Superior temporal gyrus (tissue), 1 donor: ENCODE measurements around the gene C6orf89.
A peak's percentile ranks its signal among the peaks of the same experiment; 100 is the strongest.
"Not testable (repeated sequence)": the region's sequence is repeated elsewhere in the genome, so short reads cannot be mapped to it uniquely, and the experiment has no call there.

Experiments used
- DNase-seq: peaks from one replicate; pipeline ENCODE4 v3.0.0-alpha.2; 2016; ENCODE audit errors: extremely low spot score

C6orf89 gene

DNA sequence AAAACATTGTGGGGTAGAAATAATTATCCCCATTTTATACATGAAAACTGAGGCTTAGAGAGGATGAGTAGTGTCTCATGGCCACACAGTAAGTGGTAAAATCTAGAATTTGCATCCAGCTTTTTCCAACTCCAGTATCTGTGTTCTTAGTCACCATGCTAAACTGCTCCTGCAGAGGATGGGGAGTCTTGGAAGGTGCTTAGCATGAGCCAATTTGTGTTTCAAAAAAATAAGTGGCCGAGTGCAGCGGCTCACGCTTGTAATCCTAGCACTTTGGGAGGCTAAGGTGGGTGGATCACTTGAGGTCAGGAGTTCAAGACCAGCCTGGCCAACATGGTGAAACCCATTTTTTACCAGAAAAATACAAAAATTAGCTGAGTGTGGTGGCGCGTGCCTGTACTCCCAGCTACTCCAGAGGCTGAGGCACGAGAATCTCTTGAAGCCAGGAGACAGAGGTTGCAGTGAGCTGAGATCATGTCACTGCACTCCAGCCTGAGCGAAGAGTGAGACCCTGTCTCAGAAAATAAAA, 2.4 kb downstream of the C6orf89 start:
- DNase-seq = no peak

DNA sequence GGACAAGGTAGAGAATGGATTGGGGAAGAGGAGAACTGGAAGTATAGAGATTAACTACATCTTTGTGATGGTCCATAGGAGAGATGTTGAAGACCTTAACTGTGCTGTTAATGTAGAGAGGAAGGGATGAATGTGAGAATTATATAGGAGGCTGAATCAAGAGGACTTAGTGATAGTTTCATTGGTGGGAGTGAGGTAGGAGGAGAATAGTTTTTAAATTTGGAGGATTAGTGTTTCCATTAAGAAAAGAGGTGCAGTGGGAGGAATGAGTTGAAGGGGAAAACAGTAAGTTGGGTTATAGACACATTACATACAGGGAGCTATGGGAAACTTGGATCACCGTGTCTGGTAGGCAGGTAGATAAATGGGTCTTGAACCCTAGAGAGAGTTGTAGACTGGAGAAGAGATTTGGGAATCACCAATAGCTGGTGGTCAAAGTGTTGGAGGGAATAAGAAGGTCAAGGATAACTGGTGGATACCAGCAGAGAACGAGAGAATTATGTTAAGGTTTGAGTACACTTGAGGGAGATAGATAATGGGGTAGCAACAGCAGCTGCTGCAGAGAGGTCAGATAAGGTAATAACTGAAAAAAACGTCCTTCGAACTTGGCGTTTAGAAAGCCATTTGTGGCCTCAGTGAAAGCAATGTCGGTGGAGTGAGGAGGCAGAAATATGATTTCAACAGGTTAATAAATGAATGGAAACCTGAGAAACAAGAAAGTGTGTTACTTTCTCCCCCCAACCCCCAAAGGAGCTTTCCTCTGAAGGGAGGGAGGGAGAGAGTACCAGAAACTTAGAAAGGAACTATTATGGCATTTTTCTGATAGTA, 3.1 kb downstream of the C6orf89 start:
- no peak for DNase-seq

DNA sequence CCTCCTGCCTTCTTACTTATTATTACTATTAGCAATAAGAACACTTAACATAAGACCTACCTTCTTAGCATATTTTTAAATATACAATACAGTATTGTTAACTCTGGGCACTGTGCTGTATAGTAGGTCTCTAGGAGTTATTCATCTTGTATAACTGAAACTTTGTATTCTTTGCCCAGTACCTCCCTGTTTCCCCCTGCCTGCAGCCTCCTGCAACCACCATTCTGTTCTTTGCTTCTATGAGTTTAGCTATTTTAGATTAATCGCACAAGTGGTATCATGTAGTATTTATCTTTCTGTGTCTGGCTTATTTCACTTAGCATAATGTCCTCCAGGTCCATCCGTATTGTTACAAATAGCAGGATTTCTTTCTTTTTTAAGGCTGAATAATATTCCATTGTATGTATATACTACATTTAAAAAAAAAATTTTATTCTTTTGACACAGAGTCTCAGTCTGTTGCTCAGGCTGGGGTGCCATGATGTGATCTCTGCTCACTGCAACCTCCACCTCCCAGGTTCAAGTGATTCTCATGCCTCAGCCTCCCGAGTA, 4.4 kb downstream of the C6orf89 start:
- DNase-seq = no peak

DNA sequence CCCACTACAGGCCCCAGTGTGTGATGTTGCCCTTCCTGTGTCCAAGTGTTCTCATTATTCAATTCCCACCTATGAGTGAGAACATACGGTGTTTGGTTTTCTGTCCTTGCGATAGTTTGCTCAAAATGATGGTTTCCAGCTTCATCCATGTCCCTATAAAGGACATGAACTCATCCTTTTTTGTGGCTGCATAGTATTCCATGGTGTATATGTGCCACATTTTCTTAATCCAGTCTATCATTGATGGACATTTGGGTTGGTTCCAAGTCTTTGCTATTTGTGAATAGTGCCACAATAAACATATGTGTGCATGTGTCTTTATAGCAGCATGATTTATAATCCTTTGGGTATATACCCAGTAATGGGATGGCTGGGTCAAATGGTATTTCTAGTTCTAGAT, 5.4 kb downstream of the C6orf89 start:
- DNase-seq = not testable (repeated sequence)

DNA sequence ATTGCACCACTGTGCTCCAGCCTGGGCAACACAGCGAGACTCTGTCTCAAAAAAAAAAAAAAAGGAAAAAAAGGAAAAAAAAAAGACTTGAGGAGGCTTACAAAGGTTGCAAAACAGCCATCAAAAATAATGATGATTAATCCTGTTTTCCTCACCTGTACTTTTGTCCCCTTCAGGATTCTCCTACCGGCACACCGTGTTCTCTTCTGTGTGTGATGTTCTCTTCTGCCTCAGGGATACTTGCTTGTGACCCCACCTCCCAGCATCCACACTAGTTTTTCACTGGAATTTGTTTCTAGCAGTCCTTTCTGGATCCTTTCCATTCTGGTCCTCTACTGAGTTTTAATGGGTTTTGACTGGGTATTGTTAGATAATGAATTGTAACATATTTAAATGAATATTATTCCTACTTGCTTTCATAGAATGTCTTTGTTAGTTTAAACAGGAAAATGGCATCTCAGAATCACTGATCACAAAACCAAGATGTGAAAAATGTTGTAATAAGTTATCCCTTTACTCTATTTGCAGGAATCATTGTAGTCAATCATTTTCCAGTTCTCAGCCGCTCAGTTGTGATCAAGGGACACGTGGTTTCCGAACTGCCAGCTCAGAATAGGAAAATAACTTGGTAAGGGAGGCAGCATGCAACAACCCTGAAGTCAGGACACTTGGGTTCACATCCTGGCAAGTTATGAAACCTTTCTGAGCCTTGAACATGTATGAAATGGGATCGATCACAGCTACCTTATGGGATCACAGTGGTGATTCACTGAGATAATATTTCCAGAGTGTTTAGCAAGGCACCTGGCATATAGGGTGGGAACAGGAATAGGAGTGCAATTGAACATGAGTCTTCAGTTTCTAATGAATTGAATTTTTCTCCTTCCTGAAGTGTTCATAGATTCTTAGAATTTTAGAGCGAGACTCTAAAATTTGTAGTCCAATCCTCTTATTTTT, 8.5 kb downstream of the C6orf89 start:
- DNase-seq = no peak

DNA sequence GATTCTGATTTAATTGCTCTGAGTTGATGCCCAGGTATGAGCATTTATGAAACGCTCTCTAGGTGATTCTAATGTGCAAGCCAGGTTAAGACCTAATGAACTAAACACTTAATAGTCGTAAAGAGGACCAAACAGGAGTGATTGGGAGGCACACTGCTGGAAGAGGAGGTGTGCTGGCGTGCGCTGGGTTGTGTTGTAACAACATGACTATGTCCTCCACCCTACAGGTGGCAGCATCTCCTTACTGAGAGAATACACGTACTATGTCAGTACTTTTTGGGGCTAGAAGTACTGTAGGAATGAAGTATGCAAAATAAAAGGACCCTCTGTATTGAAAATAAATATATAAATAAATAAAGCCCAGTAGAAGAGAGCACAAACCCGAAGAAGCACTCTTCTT, 11.9 kb downstream of the C6orf89 start:
- no peak for DNase-seq

DNA sequence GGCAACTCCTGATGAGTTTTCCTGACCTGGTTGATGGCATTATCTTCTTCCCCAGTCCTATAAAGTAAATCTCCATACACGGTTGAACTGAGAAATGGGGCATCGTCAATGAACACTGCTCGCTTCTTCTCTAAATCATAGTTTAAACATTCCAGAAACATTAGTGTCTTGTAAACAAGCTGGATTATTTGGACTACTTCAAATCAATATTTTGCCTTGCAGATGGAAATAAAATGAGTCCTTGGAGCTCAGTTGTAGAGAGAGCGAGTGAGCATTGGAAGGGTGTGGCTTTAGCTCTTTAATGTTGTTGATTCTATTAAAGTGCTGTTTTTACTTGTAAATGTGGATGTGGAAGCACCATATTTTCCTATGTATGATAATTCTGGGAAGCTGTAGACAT, 18.4 kb downstream of the C6orf89 start:
- no peak for DNase-seq

DNA sequence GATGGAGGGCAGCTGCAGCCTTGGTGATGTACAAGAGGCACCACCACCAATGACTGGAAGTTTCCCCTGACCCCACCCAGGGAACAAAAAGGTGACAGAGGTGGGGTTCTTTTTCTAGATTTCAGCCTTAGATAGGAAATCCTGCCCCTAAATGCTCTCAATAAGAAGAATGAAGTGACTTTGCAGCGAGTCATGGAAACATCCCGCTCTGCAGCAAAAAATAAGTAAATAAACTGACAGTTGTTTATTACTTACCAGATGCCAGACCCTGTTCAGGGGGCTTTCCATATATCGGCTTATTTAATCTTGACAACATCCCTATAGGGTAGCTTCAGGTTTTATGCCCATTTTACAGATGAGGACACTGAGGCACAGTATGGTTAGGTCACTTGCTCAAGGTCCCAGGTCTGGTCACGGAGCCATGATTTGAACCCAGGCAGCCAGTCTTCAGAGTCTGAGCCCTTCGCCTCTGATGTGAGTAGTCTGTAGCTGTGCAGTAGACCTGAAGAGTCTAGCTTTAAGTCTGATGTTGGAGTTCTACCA, 19.2 kb downstream of the C6orf89 start:
- no peak for DNase-seq

DNA sequence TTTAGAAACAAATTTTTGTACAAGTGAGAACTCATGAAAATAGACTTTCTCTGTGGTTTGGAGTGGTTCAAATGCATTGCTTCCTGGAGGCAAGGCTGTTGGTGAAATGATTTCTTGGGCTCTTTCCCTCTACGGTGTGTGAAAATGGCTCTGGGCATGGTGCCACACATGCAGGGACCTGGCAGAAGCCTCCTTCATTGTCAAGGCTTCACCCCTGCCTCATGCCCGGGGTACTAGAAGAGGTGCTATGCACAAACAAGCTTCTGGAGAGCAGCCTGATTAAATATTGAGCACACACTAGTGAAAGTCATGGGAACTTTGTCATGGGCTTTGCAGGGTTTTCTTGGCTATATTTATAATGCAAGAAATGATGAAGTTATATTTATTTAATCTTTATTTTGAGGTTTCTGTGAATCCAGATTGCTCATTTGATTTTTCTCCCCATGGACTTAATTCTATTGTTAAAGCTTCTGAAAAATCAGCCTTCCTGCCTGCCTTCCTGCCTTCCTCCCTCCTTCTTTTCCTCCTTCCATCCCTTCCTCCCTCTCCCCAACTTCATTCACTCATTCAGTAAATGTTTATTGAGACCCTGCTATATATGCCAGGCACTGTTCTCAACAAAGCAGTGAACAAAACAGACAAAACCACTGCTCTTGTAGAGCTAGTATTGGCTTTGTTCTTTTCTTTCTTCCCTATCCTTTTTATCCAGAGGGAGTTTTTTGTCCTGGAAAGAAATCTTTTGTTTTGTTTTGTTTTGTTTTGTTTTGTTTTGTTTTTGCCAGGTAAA, 21.0 kb downstream of the C6orf89 start:
- DNase-seq = peak; percentile 72

DNA sequence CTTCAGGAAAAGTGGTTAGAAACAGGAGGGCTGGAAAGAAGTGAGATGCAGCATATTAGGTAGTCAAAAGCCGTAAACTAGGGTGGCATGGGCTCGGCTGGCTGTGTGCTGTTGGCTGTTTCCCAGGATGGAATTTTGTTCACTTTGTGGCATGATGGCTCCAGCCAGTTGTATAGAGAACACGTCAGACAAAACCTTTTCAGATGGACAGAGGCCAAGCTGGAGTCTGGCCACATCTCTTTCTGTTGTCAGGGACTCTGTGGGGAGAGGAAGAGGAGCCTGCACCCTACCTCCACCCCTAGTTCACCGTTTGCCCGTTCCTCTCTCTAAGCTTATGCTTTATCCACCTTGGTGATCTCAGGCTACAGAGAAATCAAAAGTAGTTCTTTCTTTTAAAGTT, 22.0 kb downstream of the C6orf89 start:
- peak; percentile 64 for DNase-seq

DNA sequence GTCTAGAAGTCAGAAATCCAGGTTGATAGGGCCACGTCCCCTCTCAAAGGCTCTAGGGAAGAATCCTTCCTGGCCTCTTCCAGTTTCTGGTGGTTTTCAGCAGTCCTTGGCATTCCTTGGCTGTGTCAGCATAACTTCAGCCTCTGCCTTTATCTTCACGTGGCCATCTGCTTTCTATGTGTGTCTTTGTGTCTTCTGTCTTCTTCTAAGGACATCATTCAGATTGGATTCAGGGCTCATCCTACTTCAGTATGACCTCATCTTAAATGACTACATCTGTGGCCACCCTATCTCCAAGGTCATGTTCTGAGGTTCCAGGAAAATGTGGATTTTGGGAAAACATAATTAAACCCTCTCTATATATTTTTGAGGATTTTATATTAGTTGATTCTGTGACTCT, 23.0 kb downstream of the C6orf89 start:
- DNase-seq = no peak

DNA sequence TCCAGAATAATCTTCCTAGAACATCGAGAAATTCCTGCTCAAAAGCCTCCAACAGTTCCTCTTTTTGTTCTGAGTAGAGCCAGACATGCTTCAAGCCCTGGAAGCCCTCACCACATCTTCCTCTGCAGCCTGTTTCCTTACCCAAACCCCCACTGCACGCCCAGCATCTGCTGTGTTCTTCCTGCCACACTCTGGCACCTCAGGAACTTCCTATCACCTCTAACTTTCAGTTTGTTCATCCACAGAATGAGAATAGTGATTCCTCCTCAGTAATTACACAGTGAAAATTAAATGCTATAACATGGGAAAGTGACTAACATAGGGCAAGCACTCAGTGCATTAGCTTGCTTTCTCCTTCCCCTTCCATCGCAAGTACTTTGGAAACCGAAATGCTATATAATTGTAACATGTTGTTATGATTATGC, 26.3 kb downstream of the C6orf89 start:
- DNase-seq = no peak

DNA sequence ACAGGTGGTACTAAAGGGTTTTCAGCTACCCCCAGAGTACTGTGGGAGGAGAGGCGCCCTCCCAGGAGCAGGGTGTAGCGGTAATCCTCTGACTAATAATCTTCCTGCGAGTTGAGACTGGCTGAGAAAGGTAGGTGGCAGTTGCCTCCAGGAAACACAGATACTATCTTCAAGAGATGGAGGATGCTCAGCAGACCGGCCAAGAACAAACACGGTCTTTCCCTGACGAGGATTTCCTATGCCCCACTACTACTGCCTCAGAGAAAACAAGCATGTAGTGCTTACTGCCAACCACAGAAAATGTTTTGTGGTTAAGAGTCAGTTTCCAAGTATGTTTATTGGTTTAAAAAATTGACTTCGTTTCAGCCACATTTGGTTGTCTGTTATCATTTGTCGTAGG, 26.8 kb downstream of the C6orf89 start:
- DNase-seq = no peak

DNA sequence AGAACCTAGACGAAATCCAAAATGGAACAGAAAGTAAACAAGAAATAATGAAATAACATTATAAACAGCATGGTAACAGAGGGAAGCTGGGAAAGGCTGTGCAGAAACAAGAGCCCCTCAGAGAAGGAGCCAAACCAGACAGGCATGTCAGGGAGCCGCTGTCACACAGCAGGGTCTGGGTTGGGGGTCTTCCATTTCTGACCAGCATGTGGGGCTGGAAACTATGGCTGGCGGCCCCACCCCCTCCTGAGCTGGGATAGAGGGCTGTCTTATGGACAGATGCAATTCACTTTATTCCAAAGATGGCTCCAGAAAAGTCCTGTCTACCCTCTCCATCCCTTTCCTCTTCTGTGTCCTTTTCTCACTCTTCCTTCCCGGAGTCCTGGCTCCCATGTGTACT, 27.3 kb downstream of the C6orf89 start:
- DNase-seq = no peak

DNA sequence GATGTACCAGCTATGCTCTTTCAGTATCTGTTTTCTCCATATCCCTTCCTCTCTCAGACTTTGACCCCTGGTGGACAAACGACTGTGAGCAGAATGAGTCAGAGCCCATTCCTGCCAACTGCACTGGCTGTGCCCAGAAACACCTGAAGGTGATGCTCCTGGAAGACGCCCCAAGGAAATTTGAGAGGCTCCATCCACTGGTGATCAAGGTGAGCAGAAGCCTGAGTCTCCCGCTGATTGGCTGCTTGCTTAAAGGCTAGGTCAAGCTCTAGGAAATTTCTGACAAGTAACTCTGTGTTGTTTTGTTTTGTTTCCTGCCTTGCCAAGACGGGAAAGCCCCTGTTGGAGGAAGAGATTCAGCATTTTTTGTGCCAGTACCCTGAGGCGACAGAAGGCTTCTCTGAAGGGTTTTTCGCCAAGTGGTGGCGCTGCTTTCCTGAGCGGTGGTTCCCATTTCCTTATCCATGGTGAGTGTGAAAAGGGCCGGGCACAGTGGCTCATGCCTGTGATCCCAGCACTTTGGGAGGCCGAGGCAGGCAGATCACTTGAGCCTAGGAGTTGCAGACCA, 28.6 kb downstream of the C6orf89 start:
- no peak for DNase-seq

DNA sequence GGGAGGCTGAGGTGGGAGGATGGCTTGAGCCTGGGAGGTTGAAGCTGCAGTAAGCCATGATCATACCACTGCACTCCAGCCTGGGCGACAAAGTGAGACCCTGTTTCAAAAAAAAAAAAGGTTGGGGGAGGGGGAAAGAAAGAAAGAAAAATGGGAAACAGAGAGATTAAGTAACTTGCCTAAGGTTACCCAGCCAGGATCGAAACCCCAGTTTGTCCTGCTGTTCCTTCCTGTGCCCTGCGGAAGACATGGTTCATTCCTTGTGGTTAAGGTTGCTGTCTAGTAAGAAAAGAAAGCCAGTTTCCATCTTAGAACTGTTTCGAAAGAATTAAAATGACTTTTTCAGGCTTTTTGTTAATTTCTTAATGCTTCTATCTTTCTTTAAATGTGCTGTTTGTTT, 29.8 kb downstream of the C6orf89 start:
- DNase-seq = no peak

DNA sequence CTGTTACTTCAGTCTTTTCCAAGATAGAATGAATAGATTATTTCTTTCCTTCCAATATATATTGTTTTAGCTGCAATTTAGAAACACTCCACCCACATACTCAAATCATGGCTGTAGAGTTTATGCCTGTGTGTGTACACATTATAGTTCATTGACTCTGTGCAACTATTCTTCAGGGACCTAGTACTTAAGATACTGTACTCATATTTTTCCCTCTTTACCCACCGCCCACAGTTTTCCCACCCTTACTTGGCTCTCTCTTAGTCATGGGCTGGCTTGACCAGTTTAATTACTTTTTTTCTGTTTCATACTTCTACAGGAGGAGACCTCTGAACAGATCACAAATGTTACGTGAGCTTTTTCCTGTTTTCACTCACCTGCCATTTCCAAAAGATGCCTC, 30.4 kb downstream of the C6orf89 start:
- DNase-seq = no peak

DNA sequence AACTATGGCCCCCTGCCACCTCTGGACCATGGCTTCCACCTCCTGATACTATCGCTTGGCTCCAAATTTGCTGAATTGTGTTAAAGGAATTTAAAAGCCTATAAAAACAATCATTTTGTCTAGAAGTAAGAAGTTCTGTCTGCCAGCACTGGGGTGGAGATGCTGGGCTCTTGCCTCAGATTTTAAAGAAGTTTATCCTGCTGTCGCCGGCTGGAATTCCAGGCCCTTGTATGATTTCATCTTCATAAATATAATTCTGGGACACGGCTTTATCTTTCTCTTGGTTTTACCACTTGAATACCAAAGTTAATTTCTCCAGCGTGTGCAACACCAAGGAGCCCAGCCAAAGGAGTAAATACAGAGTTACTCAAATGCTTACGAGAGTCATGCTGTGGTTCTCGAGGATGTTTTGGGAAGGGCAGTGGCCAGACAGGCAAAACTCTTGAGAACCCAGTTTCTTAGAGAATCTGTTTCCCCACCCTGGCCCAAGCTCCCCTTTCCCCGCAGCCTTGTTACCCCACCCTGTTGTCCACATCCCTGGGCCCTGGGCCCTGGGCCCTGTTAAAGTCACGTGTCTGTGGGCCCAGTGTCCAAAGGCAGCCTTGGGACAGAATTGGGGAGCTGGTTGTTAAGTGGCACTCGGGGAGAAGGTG, 31.9 kb downstream of the C6orf89 start:
- DNase-seq = no peak

DNA sequence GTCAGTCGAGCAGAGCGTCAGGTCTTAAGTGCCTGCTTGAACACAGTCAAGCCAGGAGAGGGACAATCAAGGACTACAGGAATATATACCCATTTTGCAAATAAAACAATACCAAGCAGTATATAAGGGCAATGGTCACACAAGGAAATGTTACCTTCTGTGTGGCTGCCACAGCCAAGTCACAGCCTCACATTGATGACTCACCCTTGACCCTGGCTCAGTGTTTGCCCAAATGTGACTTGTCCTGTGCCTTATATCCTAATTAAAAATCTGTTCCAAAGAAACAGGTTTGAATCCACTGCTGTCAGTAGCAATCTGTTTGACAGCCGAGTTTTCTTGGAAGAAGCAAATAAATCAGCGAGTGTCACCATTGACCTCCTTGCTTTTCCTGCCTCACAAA, 34.3 kb downstream of the C6orf89 start:
- DNase-seq = no peak

DNA sequence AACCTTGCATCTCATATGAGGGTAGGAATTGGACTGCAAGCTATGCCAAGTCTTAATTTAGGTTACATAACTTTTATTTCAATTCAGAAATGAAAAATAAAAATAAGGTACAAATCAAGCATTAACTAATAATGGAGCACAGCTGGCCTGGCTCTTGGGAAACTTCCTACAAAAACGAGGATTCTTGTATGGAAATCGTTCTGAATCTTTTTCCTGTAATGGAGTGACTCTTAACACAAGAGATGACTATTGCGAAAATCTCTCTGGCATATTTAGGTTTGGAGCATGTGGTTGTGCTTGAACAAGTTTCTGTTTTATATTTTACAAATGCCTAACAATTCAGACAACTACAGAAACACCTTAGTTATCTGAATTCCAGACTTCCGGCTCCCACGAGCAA, 34.8 kb downstream of the C6orf89 start:
- no peak for DNase-seq
